ENCODE data around the gene TPRG1. TPM values are rescaled to one million over a fixed set of nuclear protein-coding genes. Genes with fewer than 3 reads are reported as not detected.

TPRG1 gene
- polyA plus RNA-seq, 1 donor: 0.68 TPM

GRCh38 chr3:189229196-189229828 is 57.5 kb downstream of the TPRG1 start:
- DNase-seq: no peak

DNA sequence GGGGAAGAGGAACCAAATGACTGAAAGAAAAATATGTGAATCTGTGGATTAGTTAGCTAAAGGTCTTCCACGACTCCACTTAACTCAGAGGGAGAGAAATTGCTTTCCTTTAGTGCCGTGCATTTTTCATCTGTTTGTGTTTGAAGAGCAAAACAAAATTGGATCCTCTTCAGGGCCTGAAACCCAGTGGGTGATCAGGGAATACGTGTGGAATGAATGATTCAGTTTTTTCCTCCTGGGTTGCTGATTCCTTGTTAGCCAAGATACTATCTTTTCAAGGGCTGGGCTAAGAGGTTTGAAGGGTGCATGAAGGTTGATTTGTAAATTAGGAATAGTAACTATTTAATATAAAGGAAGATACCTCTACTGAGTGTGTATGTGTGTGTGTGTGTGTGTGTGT is 61.0 kb downstream of the TPRG1 start:
- DNase-seq: no peak

DNA sequence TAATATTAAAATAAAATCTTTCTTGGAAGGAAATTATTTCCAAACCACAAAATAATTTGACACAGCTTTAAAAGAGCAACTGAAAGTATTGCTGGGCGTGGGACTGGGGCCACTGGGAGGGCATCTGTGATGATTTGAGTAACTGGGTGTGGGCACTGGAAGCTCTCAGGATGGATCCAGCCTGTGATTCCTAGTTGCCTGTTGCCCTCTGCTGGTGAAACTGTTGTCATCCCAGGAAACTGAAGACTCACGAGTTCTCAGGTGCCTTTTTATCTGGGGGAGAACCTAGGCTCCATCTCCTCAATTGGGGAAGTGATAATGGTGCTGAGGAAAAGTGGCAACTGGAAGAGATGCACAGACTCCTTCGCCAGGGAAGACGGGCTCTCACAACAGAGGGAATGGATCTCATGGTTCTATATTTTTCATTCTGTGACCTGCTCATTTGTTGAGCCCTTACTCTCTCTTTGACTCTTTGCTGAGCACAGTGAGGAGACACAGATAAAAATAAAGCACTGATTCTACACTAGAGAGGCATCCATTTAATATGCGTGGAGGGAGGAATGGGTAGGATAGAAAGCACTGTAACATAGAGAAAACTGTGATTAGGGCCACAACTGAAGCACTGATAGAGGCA is 61.6 kb downstream of the TPRG1 start:
- DNase-seq: peak; percentile 57

- no peak for DNase-seq
These were observed 63.4 kb downstream of the TPRG1 start for GRCh38 chr3:189235214-189235613.

- DNase-seq: no peak
These were observed 64.6 kb downstream of the TPRG1 start for GRCh38 chr3:189236352-189236751.

GRCh38 chr3:189237526-189237925 is 65.8 kb downstream of the TPRG1 start:
- no peak for DNase-seq

GRCh38 chr3:189238071-189238470 is 66.3 kb downstream of the TPRG1 start:
- DNase-seq: no peak

GRCh38 chr3:189239616-189240015 is 67.8 kb downstream of the TPRG1 start:
- DNase-seq: no peak

DNA sequence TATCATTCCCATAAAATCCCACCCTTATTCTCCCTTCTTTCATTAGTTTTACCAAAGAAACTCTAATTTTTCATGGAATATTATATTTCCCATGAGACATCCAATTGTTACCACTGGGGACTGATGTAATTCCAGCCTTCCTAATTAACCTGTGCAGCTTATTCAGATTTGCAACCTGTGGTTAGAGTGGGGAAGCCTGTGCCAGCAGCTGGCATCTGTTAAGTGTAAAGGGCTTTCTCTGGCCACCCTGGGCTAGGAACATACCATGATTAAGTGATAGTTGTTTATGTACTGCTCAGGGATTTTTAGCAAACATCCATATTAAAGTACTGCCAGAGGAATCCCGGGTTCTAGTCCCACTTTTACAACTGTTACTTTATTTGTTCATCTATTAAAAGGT is 78.2 kb downstream of the TPRG1 start:
- DNase-seq: no peak

DNA sequence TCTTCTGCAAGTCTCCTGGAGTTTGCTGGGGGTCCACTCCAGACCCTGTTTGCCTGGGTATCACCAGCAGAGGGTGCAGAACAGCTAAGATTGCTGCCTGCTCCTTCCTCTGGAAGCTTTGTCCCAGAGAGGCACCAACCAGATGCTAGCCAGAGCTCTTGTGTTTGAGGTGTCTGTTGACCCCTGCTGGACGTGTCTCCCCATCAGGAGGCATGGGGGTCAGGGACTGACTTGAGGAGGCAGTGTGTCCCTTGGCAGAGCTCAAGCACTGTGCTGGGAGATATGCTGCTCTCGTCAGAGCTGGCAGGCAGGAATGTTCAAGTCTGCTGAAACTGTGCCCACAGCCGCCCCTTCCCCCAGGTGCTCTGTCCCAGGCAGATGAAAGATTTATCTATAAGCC is 86.5 kb downstream of the TPRG1 start:
- no peak for DNase-seq

DNA sequence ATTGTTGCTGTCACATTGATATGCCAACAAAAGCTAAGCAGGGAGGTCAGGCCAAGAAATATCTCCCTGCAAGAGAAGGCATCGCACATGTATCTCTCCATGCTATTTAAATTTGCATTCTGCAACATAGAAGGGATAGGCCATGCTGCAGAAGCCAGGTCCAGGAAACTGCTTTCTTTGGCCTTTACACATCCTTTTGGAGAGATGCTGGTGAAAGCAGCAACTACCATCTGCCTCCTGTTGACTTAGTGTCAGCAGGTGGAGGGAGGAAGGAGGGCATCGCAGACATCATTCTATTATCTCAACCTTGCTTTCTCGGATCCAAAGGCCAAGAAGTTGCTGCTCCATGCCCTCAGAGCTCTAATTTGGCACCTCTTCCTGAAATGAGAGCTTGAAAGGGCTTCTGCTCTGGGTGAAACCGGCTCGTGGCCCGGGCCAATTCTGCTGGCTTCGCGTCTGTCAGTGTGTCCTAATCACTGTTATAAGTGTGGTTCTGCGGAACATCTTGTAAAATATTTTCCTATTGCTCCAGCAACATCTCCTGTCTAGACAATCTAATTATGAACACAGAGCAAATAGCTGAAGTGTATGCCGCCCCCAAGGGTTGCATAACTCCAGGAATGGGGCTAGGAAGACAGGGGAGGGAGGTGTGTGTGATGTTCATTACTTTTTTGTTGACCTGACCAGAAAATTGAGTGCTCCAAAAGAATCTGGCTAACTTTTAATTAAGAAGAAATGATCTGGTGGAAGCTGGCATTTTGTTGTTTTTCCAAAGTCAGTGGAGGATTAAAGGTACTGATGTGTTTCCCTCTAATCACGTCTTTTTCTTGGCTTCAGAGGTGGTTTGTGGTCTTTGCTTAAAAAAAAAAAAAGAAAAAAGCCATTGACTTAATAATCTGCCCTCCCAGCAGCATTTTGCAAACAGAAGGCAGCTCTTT is 89.1 kb downstream of the TPRG1 start:
- DNase-seq: no peak

GRCh38 chr3:189262746-189263145 is 91.0 kb downstream of the TPRG1 start:
- DNase-seq: no peak

DNA sequence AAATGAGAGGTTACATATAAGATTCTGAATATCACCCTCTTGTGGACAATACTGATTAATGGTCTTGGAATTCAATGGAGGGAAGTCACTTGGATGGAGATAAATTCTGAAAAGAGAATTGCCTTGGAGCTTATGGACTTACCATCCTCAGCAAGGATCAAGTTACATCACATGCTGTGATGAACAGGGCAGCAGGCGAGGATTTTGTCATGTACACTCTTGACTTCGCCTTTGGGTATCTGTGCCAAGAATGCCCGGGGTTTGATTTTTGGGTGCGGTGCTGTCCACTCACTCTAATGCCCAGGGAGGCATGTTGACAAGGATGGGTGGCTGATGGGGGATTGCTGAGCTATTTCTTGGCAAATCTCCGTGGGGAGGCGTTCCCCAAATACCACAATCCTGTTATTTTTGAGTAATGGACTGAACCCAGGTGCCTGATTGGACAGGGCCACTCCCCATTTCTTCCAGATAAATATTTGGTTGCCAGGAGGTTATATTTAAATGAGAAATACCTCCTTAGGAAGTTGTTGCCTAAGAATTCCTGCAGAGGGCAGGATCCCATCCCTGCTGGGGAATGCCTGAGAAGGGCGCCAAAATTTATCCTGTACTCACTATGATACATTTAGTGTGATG is 96.3 kb downstream of the TPRG1 start:
- DNase-seq: no peak

DNA sequence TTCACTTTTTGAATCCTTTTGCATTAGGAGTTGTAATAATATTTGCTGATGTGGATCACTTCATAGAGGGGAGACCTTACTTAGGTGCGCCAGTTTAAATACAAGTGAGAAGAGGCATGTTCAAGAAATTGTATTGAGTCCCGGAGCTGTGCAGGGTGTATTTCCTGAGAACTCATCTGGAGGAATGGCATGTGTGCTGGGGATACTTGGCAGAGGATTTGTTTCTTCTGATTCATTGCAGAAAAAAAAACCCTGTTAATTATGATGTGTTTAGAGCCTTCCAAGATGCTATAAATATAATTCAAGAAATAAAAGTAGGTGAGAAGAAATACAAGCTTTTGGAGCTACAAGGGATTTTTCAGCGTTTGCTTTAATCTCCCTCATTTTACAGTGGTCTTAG is 97.6 kb downstream of the TPRG1 start:
- no peak for DNase-seq

DNA sequence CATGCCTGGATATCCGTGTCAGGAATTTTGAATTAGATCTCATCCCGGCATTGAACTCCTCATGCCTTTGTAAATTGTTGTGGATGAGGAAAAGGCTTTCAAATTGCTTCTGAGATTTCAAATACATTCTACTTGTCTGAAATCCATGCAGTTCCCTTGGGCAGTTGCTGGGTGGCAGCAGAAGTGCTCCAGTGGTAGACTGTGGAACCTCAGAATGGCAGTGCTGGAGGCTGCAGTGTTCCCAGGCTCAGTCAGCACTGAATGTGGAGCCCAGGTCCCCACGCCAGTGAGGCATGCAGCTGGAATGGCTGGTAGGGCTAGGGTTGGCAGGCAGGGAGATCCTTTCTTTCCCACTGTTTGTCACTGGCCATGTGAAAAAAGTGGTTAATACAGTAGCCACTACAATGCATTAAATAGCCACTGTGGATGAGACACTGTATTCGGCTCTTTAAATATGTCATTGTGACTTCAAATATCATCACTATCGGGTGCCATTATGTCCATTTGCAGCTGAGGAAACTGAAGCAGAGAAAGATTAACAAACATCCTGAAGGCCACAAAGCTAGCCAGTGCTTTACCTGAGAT is 98.6 kb downstream of the TPRG1 start:
- no peak for DNase-seq

DNA sequence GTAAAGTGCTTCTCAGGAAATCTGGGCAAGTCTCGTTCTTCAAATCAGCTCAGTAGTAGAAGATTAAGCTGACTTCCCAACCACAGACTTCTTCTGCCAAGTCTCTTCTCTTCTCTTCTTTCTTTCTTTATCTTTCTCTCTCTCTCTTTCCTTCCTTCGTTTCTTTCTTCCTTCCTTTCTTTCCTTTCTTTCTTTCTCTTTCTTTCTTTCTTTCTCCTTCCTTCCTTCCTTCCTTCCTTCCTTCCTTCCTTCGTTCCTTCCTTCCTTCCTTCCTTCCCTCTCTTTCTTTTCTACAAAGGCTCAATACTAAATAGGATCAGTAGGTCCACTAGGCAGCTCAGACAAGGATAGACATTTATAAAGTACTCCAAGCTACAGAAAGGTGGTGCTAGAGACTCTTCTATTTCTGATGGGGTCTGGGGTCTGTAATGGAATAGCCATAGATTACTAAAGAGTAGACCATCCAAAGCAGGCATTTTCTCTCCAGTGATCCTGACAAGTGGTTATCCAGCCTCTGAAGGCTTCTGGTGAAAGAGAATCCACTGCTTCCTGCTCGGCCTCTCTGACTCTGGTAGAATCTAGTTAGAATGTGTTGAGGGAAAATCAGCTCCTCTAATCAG is 100.8 kb downstream of the TPRG1 start:
- no peak for DNase-seq

DNA sequence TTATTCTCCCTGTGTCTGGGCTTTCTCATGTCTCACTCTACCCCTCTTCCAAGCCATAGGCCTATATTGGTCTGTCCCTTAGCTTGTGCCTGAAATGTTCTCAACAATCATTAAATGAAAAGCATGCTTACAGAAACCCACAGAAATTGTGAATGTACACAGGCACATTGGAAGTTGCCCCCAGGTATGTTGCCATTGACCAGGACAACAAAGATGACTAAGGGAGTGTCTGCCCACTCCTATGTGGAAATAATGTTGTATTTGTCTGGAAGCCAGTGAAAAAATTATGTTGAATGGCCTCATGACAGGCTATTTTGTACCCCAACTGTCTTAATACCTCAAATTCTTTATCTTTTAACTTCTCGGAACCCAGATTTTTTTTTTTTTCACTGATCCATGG is 102.0 kb downstream of the TPRG1 start:
- no peak for DNase-seq

DNA sequence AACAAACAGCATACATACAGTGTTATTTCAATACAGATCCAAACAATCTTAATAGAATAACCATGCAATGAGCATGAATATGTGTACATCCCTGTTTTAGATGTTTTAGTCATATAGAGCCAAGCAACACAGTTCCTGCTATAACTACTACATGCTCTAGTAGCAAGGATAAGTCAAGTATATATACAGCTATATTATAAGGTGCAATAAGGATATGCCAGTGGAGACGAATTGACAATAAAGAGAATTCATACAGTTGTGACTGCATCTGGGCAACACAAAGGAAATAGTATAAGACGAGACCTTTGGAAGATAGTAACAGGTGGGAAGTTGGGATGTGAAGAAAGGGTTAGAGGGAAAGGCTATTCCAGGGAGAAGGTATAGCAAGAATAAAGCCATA is 103.4 kb downstream of the TPRG1 start:
- no peak for DNase-seq

DNA sequence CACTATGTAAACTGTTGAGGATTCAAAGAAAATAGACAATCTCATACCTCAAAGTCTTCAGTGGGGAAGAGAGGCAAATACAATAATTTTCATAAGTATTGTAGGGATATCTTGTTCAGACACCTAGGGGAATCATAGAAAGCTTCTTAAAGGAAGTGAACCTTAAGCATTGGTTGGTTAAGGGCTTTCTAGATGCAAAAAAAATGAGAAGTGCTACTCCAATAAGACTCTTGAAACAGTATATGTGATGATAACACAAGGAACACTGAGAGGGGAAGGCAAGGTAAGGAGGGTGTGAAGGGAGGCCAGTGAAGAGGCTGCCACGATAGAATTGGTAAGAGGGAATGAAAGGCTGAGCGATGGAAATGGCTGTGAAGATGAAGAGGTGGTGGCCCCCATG is 104.1 kb downstream of the TPRG1 start:
- DNase-seq: no peak

DNA sequence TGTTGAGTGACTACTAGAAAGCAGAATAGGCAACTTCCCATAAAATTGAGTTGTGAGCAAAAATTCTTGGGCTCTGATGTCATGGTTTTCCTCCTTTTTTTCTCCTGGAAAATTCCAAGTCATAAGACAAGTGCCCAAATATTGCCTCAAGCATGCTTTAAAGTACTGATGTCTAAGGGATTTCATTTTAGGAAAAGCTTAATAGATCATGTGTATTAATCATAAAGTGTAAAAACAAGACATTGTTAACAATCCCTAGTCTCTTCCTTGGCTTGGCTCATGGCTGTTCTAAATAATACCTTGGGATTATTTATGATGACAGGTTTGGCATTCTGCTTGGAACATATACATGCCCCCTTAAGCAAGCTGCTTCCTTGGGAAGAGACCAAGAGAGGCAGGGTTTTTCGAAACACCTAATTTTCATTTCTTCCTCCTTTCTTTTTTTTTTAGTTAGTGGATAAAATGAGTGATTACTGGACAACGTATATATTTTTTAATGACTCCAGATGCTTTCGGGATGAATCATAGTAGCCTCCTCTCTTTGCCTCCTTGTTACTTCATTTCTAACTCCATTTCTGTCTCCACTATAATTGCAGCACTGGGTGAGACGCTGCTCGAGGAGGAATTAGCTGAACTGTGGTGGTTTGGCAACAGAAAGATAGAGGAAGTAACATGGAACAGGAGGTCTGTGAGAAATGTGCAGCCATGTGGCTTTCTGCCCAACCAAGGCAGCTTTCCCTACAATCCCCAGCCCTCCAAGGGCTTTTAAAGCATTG is 104.9 kb downstream of the TPRG1 start:
- no peak for DNase-seq

- DNase-seq: no peak
These were observed 105.9 kb downstream of the TPRG1 start for GRCh38 chr3:189277711-189278110.
